GM12874 (cell line): Measurements from ENCODE around the gene CAPSL.

Source experiments
- TF ChIP-seq, protein P1 (sequence below): IDR thresholded peaks from 2 replicates; pipeline ENCODE4 v1.5.1; 2011; ENCODE audit warnings: low read depth, mild to moderate bottlenecking, control low read depth, low read length, moderate library complexity; ENCODE audit not compliant: insufficient read depth

Gene CAPSL

DNA sequence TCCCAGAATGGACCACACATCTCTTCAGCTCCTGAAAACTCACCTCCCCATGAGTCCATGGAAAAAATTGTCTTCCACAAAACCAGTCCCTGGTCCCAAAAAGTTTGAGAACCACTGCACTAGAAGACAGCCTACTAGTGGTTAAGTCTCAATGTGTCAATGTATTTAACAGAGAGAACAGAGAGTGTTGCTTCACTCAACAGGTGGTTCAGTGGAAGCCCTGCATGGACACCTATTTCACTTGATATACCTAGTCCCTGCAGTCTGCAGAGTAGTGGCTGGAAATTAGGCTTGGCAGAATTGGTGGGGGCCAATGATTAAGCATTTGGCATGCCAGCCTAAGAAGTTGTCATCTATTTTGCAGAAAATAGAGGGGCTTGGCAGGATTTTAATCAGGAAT is 58.8 kb downstream of the CAPSL start:
- TF ChIP-seq, protein P1, sequence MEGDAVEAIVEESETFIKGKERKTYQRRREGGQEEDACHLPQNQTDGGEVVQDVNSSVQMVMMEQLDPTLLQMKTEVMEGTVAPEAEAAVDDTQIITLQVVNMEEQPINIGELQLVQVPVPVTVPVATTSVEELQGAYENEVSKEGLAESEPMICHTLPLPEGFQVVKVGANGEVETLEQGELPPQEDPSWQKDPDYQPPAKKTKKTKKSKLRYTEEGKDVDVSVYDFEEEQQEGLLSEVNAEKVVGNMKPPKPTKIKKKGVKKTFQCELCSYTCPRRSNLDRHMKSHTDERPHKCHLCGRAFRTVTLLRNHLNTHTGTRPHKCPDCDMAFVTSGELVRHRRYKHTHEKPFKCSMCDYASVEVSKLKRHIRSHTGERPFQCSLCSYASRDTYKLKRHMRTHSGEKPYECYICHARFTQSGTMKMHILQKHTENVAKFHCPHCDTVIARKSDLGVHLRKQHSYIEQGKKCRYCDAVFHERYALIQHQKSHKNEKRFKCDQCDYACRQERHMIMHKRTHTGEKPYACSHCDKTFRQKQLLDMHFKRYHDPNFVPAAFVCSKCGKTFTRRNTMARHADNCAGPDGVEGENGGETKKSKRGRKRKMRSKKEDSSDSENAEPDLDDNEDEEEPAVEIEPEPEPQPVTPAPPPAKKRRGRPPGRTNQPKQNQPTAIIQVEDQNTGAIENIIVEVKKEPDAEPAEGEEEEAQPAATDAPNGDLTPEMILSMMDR: no peak

DNA sequence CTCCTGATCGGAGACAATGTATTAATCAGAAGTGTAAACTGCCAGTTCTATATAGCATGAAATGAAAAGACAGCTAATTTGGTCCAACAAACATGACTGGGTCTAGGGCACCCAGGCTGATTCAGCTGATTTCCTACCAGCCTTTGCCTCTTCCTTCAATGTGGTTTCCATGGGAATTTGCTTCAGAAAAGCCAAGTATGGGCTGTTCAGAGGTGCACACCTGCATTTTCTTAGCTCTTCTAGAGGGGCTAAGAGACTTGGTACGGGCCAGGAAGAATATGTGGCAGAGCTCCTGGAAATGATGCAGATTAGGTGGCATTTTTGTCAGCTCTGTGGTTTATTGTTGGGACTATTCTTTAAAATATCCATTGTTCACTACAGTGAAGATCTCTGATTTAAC is 59.3 kb downstream of the CAPSL start:
- TF ChIP-seq, protein P1: no peak

DNA sequence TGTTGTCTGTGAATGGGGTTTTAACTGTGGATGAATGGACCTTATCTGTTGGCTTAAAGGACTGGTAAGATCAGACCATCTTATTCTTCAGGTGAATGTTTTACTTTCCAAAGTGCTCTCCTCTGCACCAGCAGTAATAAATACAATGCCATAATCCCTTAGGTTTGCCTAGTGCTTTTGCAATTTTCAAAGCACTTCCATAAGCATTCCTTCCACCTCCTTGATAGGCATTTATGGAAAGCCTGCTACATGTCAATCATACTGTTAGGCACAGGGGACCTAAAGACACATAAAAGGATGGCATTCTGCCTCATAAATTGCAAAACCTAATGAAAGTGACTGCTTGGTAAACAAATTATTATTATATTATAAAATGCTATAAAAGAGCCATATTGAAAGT is 60.3 kb downstream of the CAPSL start:
- TF ChIP-seq, protein P1: no peak

DNA sequence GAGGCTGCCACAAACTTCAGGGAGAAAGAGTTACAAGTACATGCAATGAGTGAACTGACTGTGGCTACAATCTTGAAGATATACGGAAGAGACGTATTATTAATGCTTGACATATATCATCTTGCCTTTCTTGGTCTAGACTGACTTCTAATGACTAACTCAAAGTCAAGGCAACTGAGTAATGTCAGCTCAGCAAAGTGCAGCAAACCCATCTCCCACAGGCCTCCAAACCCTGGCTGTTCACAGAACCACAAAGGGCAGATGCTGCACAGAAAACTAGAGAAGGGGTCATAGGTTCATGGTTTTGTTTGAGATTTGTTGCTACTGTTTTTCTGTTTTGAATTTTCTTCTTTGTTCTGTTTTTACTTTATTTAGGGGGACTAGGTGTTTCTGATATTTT is 60.8 kb downstream of the CAPSL start:
- TF ChIP-seq, protein P1: no peak

DNA sequence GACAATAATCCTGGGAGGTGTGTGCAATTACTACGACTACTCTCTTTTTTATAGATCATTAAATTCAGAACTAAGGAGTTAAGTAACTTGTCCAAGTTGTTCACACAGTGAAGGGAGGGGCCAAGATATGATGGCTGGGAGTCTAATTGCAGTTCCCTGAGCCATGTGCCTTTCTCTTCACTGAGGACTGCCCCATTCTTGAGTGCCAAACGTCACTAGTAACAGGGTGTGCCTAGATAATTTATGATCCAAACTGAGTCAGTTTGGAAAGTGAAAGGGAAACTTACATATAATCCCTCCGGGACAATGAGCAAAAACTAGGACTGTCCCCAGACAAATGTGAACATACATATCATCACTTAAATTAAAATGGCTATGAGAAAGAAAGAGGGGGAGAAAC is 61.5 kb downstream of the CAPSL start:
- TF ChIP-seq, protein P1: no peak

DNA sequence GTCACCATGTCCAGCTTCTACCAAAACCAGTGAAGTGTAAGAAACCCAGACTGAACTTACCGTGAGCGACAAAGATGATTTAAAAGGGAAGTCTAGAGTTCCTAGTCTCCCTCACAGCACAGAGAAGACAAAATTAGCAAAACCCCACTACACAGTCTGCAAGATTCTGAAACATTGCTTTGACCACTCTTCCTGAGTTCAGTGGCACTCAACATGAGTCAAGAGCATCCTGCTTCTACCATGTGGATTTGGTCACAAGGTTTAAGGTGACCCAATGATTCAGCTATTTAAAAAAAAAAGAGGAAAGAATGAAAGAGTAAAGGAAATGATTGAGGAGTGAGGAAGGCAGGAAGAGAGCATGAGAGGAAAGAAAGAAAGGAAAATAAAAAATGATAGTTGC is 62.0 kb downstream of the CAPSL start:
- TF ChIP-seq, protein P1: no peak

DNA sequence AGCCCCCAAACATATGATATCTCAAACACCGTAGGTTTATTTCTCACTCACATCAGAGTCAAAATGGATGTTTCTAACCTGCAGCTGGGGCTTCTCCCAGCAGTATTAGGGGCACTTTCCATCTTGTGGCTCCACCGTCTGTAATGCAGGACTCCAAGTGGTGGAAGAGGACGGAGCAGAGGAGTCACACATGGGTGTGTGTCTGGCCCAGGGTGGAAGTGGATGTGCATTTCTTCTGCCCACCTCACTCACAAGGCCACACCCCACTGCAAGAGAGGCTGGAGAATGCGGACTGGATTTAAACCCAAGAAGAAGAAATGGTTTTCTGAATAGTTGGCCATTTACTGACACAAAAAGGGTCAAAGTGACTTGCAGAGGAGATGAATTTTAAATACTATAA is 67.8 kb downstream of the CAPSL start:
- TF ChIP-seq, protein P1: no peak
